Measurements from ENCODE around the gene TBX3. TPM values are rescaled to one million over a fixed set of nuclear protein-coding genes. Genes with fewer than 3 reads are reported as not detected.

The TBX3 gene
- polyA plus RNA-seq, 1 of the 3 experiments (the other 2 are of a cell fraction): 10.2 TPM

GRCh38 chr12:114628199-114628598 lies 55.8 kb downstream of the TBX3 start:
- 43% methylated on average over 5 of the region's 5 CpGs for WGBS (ENCODE audit: low lambda C conversion rate)

GRCh38 chr12:114627393-114627792 lies 56.6 kb downstream of the TBX3 start:
- no peaks in the 10 kb centered on the region for H3F3A ChIP-seq (replicated peaks; ENCODE audit: insufficient read depth)
- H3K4me3 ChIP-seq (ENCODE audit: low read depth in 2 of 2, low read length in 1 of 2): no peak overlapping the region
- H3K9me2 ChIP-seq: no peaks in the 10 kb centered on the region
- H3K9ac ChIP-seq: no peak overlapping the region
- ChIA-PET POLR2A (no interaction called here), CTCF (interaction anchor here (0.6 to 7.9 kb wide), 5 partner anchors 10 to 1290 kb away, joined by 3 to 71 read pairs (median 4); no protein-coding TSS in a partner anchor)
- H3K36me3 ChIP-seq (replicated peaks in 1 of 2; ENCODE audit: control insufficient read depth in 1 of 2, insufficient read depth in 2 of 2, low read length in 1 of 2): no peaks in the 10 kb centered on the region
- no peak for DNase-seq
- no peaks in the 10 kb centered on the region for H3K79me2 ChIP-seq (ENCODE audit: insufficient read depth)
- no peak overlapping the region for H3K27ac ChIP-seq (ENCODE audit: low read depth in 2 of 2, low read length in 1 of 2)
- H3K27me3 ChIP-seq (ENCODE audit: insufficient read depth): no peaks in the 10 kb centered on the region; the same call in 1 of the 2 replicates
- TF ChIP-seq CHD2 (IDR thresholded peaks at IDR 0.05; ENCODE audit: low read length, partially characterized antibody): no peak
- no peak for TF ChIP-seq TCF12 (IDR thresholded peaks at IDR 0.05)
- TF ChIP-seq YY1 (IDR thresholded peaks at IDR 0.05; ENCODE audit: low read depth): no peak
- no peak for TF ChIP-seq FOXM1 (IDR thresholded peaks at IDR 0.05; ENCODE audit: low read depth)
- TF ChIP-seq POLR2AphosphoS5 (IDR thresholded peaks at IDR 0.05; ENCODE audit: low read depth, low read length): no peak
- no peak for TF ChIP-seq TAF1 (IDR thresholded peaks at IDR 0.05; ENCODE audit: borderline replicate concordance, low read depth, low read length)
- no peak for TF ChIP-seq GATA2 (CRISPR knock-in tag; IDR thresholded peaks at IDR 0.05)
- no peak for TF ChIP-seq MAX (IDR thresholded peaks at IDR 0.05; ENCODE audit: low read depth)
- no peak for TF ChIP-seq EP300 (IDR thresholded peaks at IDR 0.05; ENCODE audit: borderline replicate concordance in 1 of 2, low read depth in 1 of 2, low read length in 1 of 2)
- no peak for TF ChIP-seq FOSL2 (IDR thresholded peaks at IDR 0.05; ENCODE audit: borderline replicate concordance, low read depth)
- no peak for TF ChIP-seq JUND (IDR thresholded peaks at IDR 0.05)
- no peak for TF ChIP-seq IRF3 (IDR thresholded peaks at IDR 0.05; ENCODE audit: low read depth, low read length)
- no peak for TF ChIP-seq USF1 (IDR thresholded peaks at IDR 0.05; ENCODE audit: borderline replicate concordance, low read depth)
- TF ChIP-seq PBX3 (IDR thresholded peaks at IDR 0.05): no peak
- no peak for TF ChIP-seq MEF2A (IDR thresholded peaks at IDR 0.05; ENCODE audit: borderline replicate concordance, low read depth)
- TF ChIP-seq USF2 (IDR thresholded peaks at IDR 0.05; ENCODE audit: borderline replicate concordance, low read depth, low read length): no peak
- no peak for TF ChIP-seq TEAD4 (IDR thresholded peaks at IDR 0.05; ENCODE audit: borderline replicate concordance, insufficient read depth)
- no peak for TF ChIP-seq NFIC (IDR thresholded peaks at IDR 0.05; ENCODE audit: borderline replicate concordance)
- no peak for TF ChIP-seq RAD21 (IDR thresholded peaks at IDR 0.05; ENCODE audit: low read length)
- no peaks in the 10 kb centered on the region; a peak in 1 of 4 replicates for H3K4me1 ChIP-seq (ENCODE audit: control insufficient read depth in 1 of 2, insufficient read depth in 2 of 2, low read depth in 1 of 2, low read length in 1 of 2)
- no peak overlapping the region for H2AFZ ChIP-seq (ENCODE audit: low read depth)
- H3K9me3 ChIP-seq: no peaks in the 10 kb centered on the region
- H4K20me1 ChIP-seq (ENCODE audit: insufficient read depth): no peaks in the 10 kb centered on the region
- H3K4me2 ChIP-seq: no peak overlapping the region

More at GRCh38 chr12:114628199-114628598, 55.8 kb downstream of the TBX3 start:
- Histone ChIP-seq H3K36me3 (replicated peaks in 1 of 2; ENCODE audit: control insufficient read depth in 1 of 2, insufficient read depth in 2 of 2, low read length in 1 of 2) (no peaks in the 10 kb centered on the region), H2AFZ (ENCODE audit: low read depth) (no peak overlapping the region), H3K27ac (ENCODE audit: low read depth in 2 of 2, low read length in 1 of 2) (no peak overlapping the region), H3K4me2 (no peak overlapping the region), H3K27me3 (ENCODE audit: insufficient read depth) (no peaks in the 10 kb centered on the region; the same call in 1 of the 2 replicates), H3K4me1 (ENCODE audit: control insufficient read depth in 1 of 2, insufficient read depth in 2 of 2, low read depth in 1 of 2, low read length in 1 of 2) (no peaks in the 10 kb centered on the region; a peak in 1 of 4 replicates), H3K9me3 (no peaks in the 10 kb centered on the region), H3K9me2 (no peaks in the 10 kb centered on the region), H3F3A (replicated peaks; ENCODE audit: insufficient read depth) (no peaks in the 10 kb centered on the region), H3K9ac (no peak overlapping the region), H3K4me3 (ENCODE audit: low read depth in 2 of 2, low read length in 1 of 2) (no peak overlapping the region), H3K79me2 (ENCODE audit: insufficient read depth) (no peaks in the 10 kb centered on the region), H4K20me1 (ENCODE audit: insufficient read depth) (no peaks in the 10 kb centered on the region)
- CTCF ChIA-PET: interaction anchor here (7.9 kb wide), 1 partner anchor 1289 kb away, joined by 56 read pairs; no protein-coding TSS in a partner anchor
- POLR2A ChIA-PET: no interaction called here
- no peak for DNase-seq
- no peak for TF ChIP-seq GATA2 (CRISPR knock-in tag; IDR thresholded peaks at IDR 0.05)
- no peak for TF ChIP-seq FOSL2 (IDR thresholded peaks at IDR 0.05; ENCODE audit: borderline replicate concordance, low read depth)
- TF ChIP-seq USF2 (IDR thresholded peaks at IDR 0.05; ENCODE audit: borderline replicate concordance, low read depth, low read length): no peak
- TF ChIP-seq CHD2 (IDR thresholded peaks at IDR 0.05; ENCODE audit: low read length, partially characterized antibody): no peak
- no peak for TF ChIP-seq EP300 (IDR thresholded peaks at IDR 0.05; ENCODE audit: borderline replicate concordance in 1 of 2, low read depth in 1 of 2, low read length in 1 of 2)
- TF ChIP-seq MXI1 (IDR thresholded peaks at IDR 0.05; ENCODE audit: low read depth, low read length): no peak
- no peak for TF ChIP-seq YY1 (IDR thresholded peaks at IDR 0.05; ENCODE audit: low read depth)
- no peak for TF ChIP-seq POLR2AphosphoS5 (IDR thresholded peaks at IDR 0.05; ENCODE audit: low read depth, low read length)
- no peak for TF ChIP-seq FOXJ3 (CRISPR knock-in tag; IDR thresholded peaks at IDR 0.05)
- TF ChIP-seq ELF1 (IDR thresholded peaks at IDR 0.05): no peak
- TF ChIP-seq EZH2phosphoT487 (IDR thresholded peaks at IDR 0.05; ENCODE audit: borderline replicate concordance, low read depth): no peak
